Vagina (tissue), 2 donors: Measurements from ENCODE around the gene PTH.

Experiments used
- CTCF ChIP-seq, 3 experiments: fragments of 450-650 bp in 2 of 3; fragments of 200-600 bp in 1 of 3; sonication (generic) in 1 of 3; IDR thresholded peaks; one replicate each; pipeline ENCODE4 v1.5.1; 2017 to 2019; ENCODE audit warnings: antibody characterized with exemption in 3 of 3, mild to moderate bottlenecking in 2 of 3, moderate library complexity in 2 of 3
- POLR2A ChIP-seq, 2 donors: fragments of 450-650 bp; IDR thresholded peaks; one replicate each; pipeline ENCODE4 v1.6.1; 2017; ENCODE audit warnings: antibody characterized with exemption in 2 of 2, mild to moderate bottlenecking in 2 of 2, moderate library complexity in 2 of 2

GRCh38 chr11:13473013-13473722 lies 22.6 kb downstream of the PTH start:
- TF ChIP-seq CTCF (IDR thresholded peaks at IDR 0.05): no peak
- TF ChIP-seq POLR2A (IDR thresholded peaks at IDR 0.05): no peak
